Stimulated activated CD8-positive, alpha-beta memory T cell treated with anti-CD3 and anti-CD28 coated beads, Interleukin-12 subunit alpha, Interleukin-12 subunit beta, amount 100 ng/mL, for 4 hours (primary cell): Measurements from ENCODE around the gene CUL4A.
"Not testable (repeated sequence)": the region's sequence is repeated elsewhere in the genome, so short reads cannot be mapped to it uniquely, and the experiment has no call there.

Experiments used
- DNase-seq: peaks from one replicate; pipeline ENCODE4 v3.0.0-alpha.2; 2020; ENCODE audit warnings: low read depth

Gene CUL4A

GRCh38 chr13:113292021-113292862, 82.8 kb downstream of the CUL4A start:
- no peak for DNase-seq

- no peak for DNase-seq
These were observed 84.3 kb downstream of the CUL4A start for GRCh38 chr13:113293686-113294085.

GRCh38 chr13:113295776-113296175, 86.4 kb downstream of the CUL4A start:
- no peak for DNase-seq

- DNase-seq, result peak; percentile 98
These were observed 87.5 kb downstream of the CUL4A start, which contains the start of gene LAMP1 for GRCh38 chr13:113296823-113297369. Gene LAMP1, plus strand, starts transcription at chr13:113297239. Its CDS starts 196 bp downstream, at chr13:113297435.

GRCh38 chr13:113297370-113298042, 88.1 kb downstream of the CUL4A start:
- DNase-seq, result peak; percentile 38

- DNase-seq, result no peak
These were observed 88.9 kb downstream of the CUL4A start for GRCh38 chr13:113298043-113298945.

GRCh38 chr13:113299951-113300350, 90.5 kb downstream of the CUL4A start:
- no peak for DNase-seq

- no peak for DNase-seq
These were observed 93.6 kb downstream of the CUL4A start for GRCh38 chr13:113302986-113303385.

- DNase-seq, result no peak
These were observed 94.7 kb downstream of the CUL4A start for GRCh38 chr13:113304121-113304520.

GRCh38 chr13:113305208-113305607, 95.8 kb downstream of the CUL4A start:
- no peak for DNase-seq

GRCh38 chr13:113307491-113307890, 98.1 kb downstream of the CUL4A start:
- DNase-seq, result no peak

GRCh38 chr13:113309473-113309872, 100.1 kb downstream of the CUL4A start:
- DNase-seq, result no peak

GRCh38 chr13:113314112-113314511, 104.7 kb downstream of the CUL4A start:
- not testable (repeated sequence) for DNase-seq

GRCh38 chr13:113314895-113315470, 105.6 kb downstream of the CUL4A start:
- not testable (repeated sequence) for DNase-seq

- no peak for DNase-seq
These were observed 106.6 kb downstream of the CUL4A start for GRCh38 chr13:113315992-113316391.
